ENCODE data around the gene CLDND1. TPM values are rescaled to one million over a fixed set of nuclear protein-coding genes. Genes with fewer than 3 reads are reported as not detected.
A peak's percentile ranks its signal among the peaks of the same experiment; 100 is the strongest.

Gene CLDND1
- total RNA-seq, 1 donor from 2014 or later: 158 TPM

- intact Hi-C loops (cut with DNase I): no loop called here
- H3K36me3 ChIP-seq: no peaks in the 10 kb centered on the region
- TF ChIP-seq, protein P1, sequence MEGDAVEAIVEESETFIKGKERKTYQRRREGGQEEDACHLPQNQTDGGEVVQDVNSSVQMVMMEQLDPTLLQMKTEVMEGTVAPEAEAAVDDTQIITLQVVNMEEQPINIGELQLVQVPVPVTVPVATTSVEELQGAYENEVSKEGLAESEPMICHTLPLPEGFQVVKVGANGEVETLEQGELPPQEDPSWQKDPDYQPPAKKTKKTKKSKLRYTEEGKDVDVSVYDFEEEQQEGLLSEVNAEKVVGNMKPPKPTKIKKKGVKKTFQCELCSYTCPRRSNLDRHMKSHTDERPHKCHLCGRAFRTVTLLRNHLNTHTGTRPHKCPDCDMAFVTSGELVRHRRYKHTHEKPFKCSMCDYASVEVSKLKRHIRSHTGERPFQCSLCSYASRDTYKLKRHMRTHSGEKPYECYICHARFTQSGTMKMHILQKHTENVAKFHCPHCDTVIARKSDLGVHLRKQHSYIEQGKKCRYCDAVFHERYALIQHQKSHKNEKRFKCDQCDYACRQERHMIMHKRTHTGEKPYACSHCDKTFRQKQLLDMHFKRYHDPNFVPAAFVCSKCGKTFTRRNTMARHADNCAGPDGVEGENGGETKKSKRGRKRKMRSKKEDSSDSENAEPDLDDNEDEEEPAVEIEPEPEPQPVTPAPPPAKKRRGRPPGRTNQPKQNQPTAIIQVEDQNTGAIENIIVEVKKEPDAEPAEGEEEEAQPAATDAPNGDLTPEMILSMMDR (IDR thresholded peaks at IDR 0.05): no peak
- no peak for TF ChIP-seq POLR2A (IDR thresholded peaks at IDR 0.05)
- TF ChIP-seq POLR2AphosphoS5 (IDR thresholded peaks at IDR 0.05; ENCODE audit: insufficient read depth in 1 of 2, low read depth in 1 of 2): no peak
- no peak overlapping the region for H3K27ac ChIP-seq
- H3K4me1 ChIP-seq: no peaks in the 10 kb centered on the region
- H3K4me3 ChIP-seq: no peak overlapping the region
- H3K27me3 ChIP-seq: no peaks in the 10 kb centered on the region
- no peaks in the 10 kb centered on the region for H3K9me3 ChIP-seq
- DNase-seq (ENCODE audit: extremely low spot score in 2 of 2): no peak
Observed at GRCh38 chr3:98504539-98504938, 18.2 kb downstream of the CLDND1 start.

DNA sequence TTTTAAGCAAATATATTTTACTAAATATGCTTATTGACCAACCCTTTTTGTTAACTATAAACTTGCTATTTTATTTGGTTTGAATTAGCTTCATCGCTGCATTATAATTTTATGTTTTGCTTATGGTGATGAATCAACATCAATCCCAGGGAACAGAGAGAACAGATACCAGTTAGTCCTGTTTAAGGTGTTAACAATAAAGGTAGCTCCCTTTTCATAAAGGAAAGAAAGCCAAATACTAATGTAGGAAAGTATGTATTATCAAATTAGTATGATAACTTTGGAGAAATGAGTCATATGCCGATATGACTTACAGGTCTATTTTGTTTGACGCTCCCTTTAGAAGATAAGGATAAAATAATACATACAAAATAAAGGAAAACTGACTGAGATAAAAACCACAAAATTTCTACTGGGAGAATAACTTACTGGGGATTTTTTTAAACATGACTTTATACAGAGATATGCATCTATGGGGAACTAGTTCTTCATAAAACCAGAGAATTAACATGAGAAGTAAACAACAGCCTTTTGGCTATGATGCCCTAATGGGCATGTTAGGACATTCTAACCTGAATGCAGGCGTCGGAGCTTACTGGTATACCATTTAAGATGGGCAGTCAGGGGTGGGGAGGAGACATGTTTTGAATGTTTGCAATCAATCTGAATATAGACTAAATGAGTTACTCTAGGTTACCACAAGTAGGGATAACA, 20.7 kb downstream of the CLDND1 start:
- no peak overlapping the region for H3K4me3 ChIP-seq
- H3K27me3 ChIP-seq: no peaks in the 10 kb centered on the region
- no peaks in the 10 kb centered on the region for H3K4me1 ChIP-seq
- H3K36me3 ChIP-seq: no peaks in the 10 kb centered on the region
- no peak overlapping the region for H3K27ac ChIP-seq
- no peaks in the 10 kb centered on the region for H3K9me3 ChIP-seq
- peak in 1 of 2 donors; percentile 47 for TF ChIP-seq POLR2AphosphoS5 (IDR thresholded peaks at IDR 0.05; ENCODE audit: insufficient read depth in 1 of 2, low read depth in 1 of 2)
- TF ChIP-seq POLR2A (IDR thresholded peaks at IDR 0.05): no peak
- TF ChIP-seq, protein P1 (IDR thresholded peaks at IDR 0.05): no peak
- intact Hi-C loops (cut with DNase I): no loop called here
- DNase-seq (ENCODE audit: extremely low spot score in 2 of 2): no peak

- no peak overlapping the region for H3K27ac ChIP-seq
- no peak for TF ChIP-seq POLR2A (IDR thresholded peaks at IDR 0.05)
- TF ChIP-seq, protein P1 (IDR thresholded peaks at IDR 0.05): no peak
- TF ChIP-seq POLR2AphosphoS5 (IDR thresholded peaks at IDR 0.05; ENCODE audit: insufficient read depth in 1 of 2, low read depth in 1 of 2): no peak
- intact Hi-C loops (cut with DNase I): no loop called here
- DNase-seq (ENCODE audit: extremely low spot score in 2 of 2): no peak
- no peak overlapping the region for H3K4me3 ChIP-seq
- no peaks in the 10 kb centered on the region for H3K27me3 ChIP-seq
- no peaks in the 10 kb centered on the region for H3K36me3 ChIP-seq
- H3K9me3 ChIP-seq: no peaks in the 10 kb centered on the region
- H3K4me1 ChIP-seq: no peaks in the 10 kb centered on the region
Observed at GRCh38 chr3:98501270-98501669, 21.4 kb downstream of the CLDND1 start.

GRCh38 chr3:98500019-98500418, 22.7 kb downstream of the CLDND1 start:
- Histone ChIP-seq H3K4me1 (no peaks in the 10 kb centered on the region), H3K27me3 (no peaks in the 10 kb centered on the region), H3K27ac (no peak overlapping the region), H3K4me3 (no peak overlapping the region), H3K9me3 (no peaks in the 10 kb centered on the region), H3K36me3 (no peaks in the 10 kb centered on the region)
- intact Hi-C loops (cut with DNase I): no loop called here
- TF ChIP-seq, protein P1 (IDR thresholded peaks at IDR 0.05): no peak
- no peak for TF ChIP-seq POLR2AphosphoS5 (IDR thresholded peaks at IDR 0.05; ENCODE audit: insufficient read depth in 1 of 2, low read depth in 1 of 2)
- TF ChIP-seq POLR2A (IDR thresholded peaks at IDR 0.05): no peak
- no peak for DNase-seq (ENCODE audit: extremely low spot score in 2 of 2)

DNA sequence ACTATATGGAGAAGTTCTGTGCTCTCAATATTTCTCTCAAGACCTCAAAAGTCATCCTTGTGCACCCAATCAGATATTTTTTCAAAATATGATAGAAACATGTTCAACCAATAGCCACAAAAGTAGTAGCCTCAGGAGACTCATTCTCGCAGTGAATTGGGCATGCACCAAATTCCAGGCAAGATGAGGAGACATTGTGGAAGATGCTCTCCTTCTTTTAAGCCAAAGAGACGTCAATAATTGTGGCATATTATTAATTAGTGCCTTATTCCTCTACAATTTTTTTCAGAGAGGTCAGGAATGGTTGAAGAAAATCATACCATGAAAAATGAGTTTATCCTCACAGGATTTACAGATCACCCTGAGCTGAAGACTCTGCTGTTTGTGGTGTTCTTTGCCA, 25.3 kb downstream of the CLDND1 start, which contains the start of gene OR5K2:
Gene OR5K2, plus strand, starts transcription at position 301 of the 400 bp plus-strand sequence. Its CDS starts 0 bp downstream, at position 301.
- no peak within 1 kb of the TSS for H3K27ac ChIP-seq
- no peaks in the 10 kb centered on the region for H3K27me3 ChIP-seq
- TF ChIP-seq, protein P1 (IDR thresholded peaks at IDR 0.05): no peak
- TF ChIP-seq POLR2AphosphoS5 (IDR thresholded peaks at IDR 0.05; ENCODE audit: insufficient read depth in 1 of 2, low read depth in 1 of 2) (no peak), POLR2A (IDR thresholded peaks at IDR 0.05) (no peak)
- H3K4me3 ChIP-seq: no peak within 1 kb of the TSS
- no peaks in the 10 kb centered on the region for H3K36me3 ChIP-seq
- intact Hi-C loops (cut with DNase I): no loop called here
- H3K4me1 ChIP-seq: no peaks in the 10 kb centered on the region
- DNase-seq (ENCODE audit: extremely low spot score in 2 of 2): no peak
- H3K9me3 ChIP-seq: no peaks in the 10 kb centered on the region
